Astrocyte (in vitro differentiated cells and primary cell): ENCODE measurements around the gene TNC. TPM values are rescaled to one million over a fixed set of nuclear protein-coding genes. Genes with fewer than 3 reads are reported as not detected.

ENCODE experiments used
- DNase-seq: peaks from one replicate; pipeline ENCODE4 v3.0.0-alpha.2; 2010; ENCODE audit warnings: low read depth
- FAIRE-seq: peaks from 2 replicates; lab custom pipeline; 2011; peaks lifted over from hg19 to GRCh38; lab: Jason Lieb, UNC
- H2AFZ ChIP-seq: 2 replicates; pipeline ENCODE4 v1.6.0; 2012; ENCODE audit warnings: low read depth, low read length, inconsistent platforms
- H3K27ac ChIP-seq: 2 replicates; pipeline ENCODE4 v1.5.1; 2011; ENCODE audit warnings: low read depth, low read length, inconsistent platforms
- H3K27me3 ChIP-seq: 2 replicates; pipeline ENCODE4 v1.6.0; 2011; ENCODE audit warnings: low read length, inconsistent platforms; ENCODE audit not compliant: insufficient read depth
- H3K36me3 ChIP-seq: 2 replicates; pipeline ENCODE4 v1.5.1; 2011; ENCODE audit warnings: low read length, inconsistent platforms; ENCODE audit not compliant: insufficient read depth
- H3K4me1 ChIP-seq: 2 replicates; pipeline ENCODE4 v1.5.1; 2011; ENCODE audit warnings: low read length, inconsistent platforms; ENCODE audit not compliant: insufficient read depth
- H3K4me2 ChIP-seq: 2 replicates; pipeline ENCODE4 v1.6.0; 2012; ENCODE audit warnings: low read length, inconsistent platforms
- H3K4me3 ChIP-seq: 2 replicates; pipeline ENCODE4 v1.5.1; 2011; ENCODE audit warnings: low read depth, mild to moderate bottlenecking, low read length, inconsistent platforms; ENCODE audit not compliant: insufficient read depth
- H3K79me2 ChIP-seq: 2 replicates; pipeline ENCODE4 v1.6.0; 2012; ENCODE audit warnings: mild to moderate bottlenecking, low read length, inconsistent platforms; ENCODE audit not compliant: insufficient read depth
- H3K9ac ChIP-seq: 2 replicates; pipeline ENCODE4 v1.6.0; 2012; ENCODE audit warnings: mild to moderate bottlenecking, low read length, inconsistent platforms
- H3K9me3 ChIP-seq: 2 replicates; pipeline ENCODE4 v1.5.1; 2012; ENCODE audit warnings: low read depth, mild to moderate bottlenecking, low read length, inconsistent platforms; ENCODE audit not compliant: insufficient read depth
- H4K20me1 ChIP-seq: 2 replicates; pipeline ENCODE4 v1.6.0; 2012; ENCODE audit warnings: low read length, inconsistent platforms; ENCODE audit not compliant: insufficient read depth
- H3K27ac Mint-ChIP-seq: one replicate; pipeline ENCODE4 v1.8.0; 2021; ENCODE audit warnings: mild to moderate bottlenecking, mixed read lengths; ENCODE audit not compliant: unreplicated experiment
- H3K27me3 Mint-ChIP-seq: one replicate; pipeline ENCODE4 v1.8.0; 2021; ENCODE audit warnings: low read depth, mixed read lengths; ENCODE audit not compliant: unreplicated experiment
- H3K36me3 Mint-ChIP-seq: one replicate; pipeline ENCODE4 v1.8.0; 2021; ENCODE audit warnings: low read depth, mixed read lengths; ENCODE audit not compliant: unreplicated experiment
- H3K4me1 Mint-ChIP-seq: one replicate; pipeline ENCODE4 v1.8.0; 2021; ENCODE audit warnings: low read depth, mixed read lengths; ENCODE audit not compliant: unreplicated experiment
- H3K4me3 Mint-ChIP-seq: one replicate; pipeline ENCODE4 v1.8.0; 2021; ENCODE audit warnings: mild to moderate bottlenecking, moderate library complexity, mixed read lengths; ENCODE audit not compliant: unreplicated experiment
- H3K9me3 Mint-ChIP-seq: one replicate; pipeline ENCODE4 v1.8.0; 2021; ENCODE audit warnings: mild to moderate bottlenecking, mixed read lengths; ENCODE audit not compliant: unreplicated experiment
- CTCF ChIP-seq: IDR thresholded peaks from 2 replicates; pipeline ENCODE4 v1.5.1; 2011; ENCODE audit warnings: low read depth, mild to moderate bottlenecking, inconsistent platforms, low read length, moderate library complexity; ENCODE audit not compliant: insufficient read depth
- EZH2 ChIP-seq: IDR thresholded peaks from 2 replicates; pipeline ENCODE4 v1.6.1; 2012; ENCODE audit warnings: mild to moderate bottlenecking, low read length, inconsistent platforms; ENCODE audit not compliant: insufficient read depth
- total RNA-seq: library from RNA; stranded (reverse); gene quantifications from 2 replicates; pipeline ENCODE4 v1.2.1, GENCODE V29; 2021

Gene TNC
- total RNA-seq, 1 donor from 2014 or later = 747 TPM

DNA sequence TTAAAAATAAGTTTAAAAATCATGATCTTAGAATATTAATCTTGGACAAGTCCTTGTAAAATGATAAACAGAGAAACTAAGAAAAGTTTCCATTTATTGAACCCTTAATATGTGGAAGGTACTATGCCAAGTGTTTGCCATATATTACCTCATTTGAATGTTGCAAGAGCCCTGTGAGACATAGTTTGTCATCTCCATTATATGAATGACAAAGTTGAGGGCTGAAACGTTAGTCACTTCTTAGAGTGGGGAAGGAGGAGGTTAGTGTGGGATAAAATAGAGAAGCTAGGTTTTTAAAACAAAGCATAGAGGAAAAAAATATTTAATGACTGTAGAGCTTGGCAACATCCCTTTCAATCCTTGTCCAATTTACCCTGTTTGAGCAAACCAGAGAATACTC, 2.0 kb downstream of the TNC start:
- Histone ChIP-seq H3K36me3 (peaks cover 11% of the 10 kb centered on the region), H4K20me1 (peaks cover 13% of the 10 kb centered on the region), H3K27ac (peak overlapping the region; percentile 89), H3K4me2 (peak overlapping the region; percentile 92), H2AFZ (no peak overlapping the region), H3K27me3 (no peaks in the 10 kb centered on the region), H3K79me2 (peaks cover 65% of the 10 kb centered on the region), H3K9ac (peak overlapping the region; percentile 87), H3K4me1 (peaks cover 45% of the 10 kb centered on the region), H3K9me3 (no peaks in the 10 kb centered on the region), H3K4me3 (peak overlapping the region; percentile 73)
- Mint-ChIP-seq H3K4me1 (peaks cover 50% of the 10 kb centered on the region), H3K27ac (peak overlapping the region; percentile 97), H3K4me3 (peak overlapping the region; percentile 95), H3K9me3 (peaks cover 3% of the 10 kb centered on the region), H3K27me3 (no peaks in the 10 kb centered on the region), H3K36me3 (peaks cover 28% of the 10 kb centered on the region)
- FAIRE-seq (peak; percentile 94), DNase-seq (peak; percentile 80)
- no peak for TF ChIP-seq EZH2
- TF ChIP-seq CTCF = no peak

GRCh38 chr9:115115117-115115880, 2.7 kb downstream of the TNC start:
- TF ChIP-seq EZH2 = no peak
- TF ChIP-seq CTCF = no peak
- H3K79me2 ChIP-seq = peaks cover 68% of the 10 kb centered on the region
- H3K36me3 ChIP-seq = peaks cover 11% of the 10 kb centered on the region
- Mint-ChIP-seq H3K27me3 (no peaks in the 10 kb centered on the region), H3K9me3 (peaks cover 3% of the 10 kb centered on the region), H3K4me3 (peak overlapping the region; percentile 95), H3K36me3 (peaks cover 29% of the 10 kb centered on the region), H3K4me1 (peaks cover 49% of the 10 kb centered on the region), H3K27ac (peak overlapping the region; percentile 88)
- DNase-seq = peak; percentile 63
- H3K9ac ChIP-seq = peak overlapping the region; percentile 87
- no peaks in the 10 kb centered on the region for H3K27me3 ChIP-seq
- peaks cover 16% of the 10 kb centered on the region for H4K20me1 ChIP-seq
- peaks cover 41% of the 10 kb centered on the region for H3K4me1 ChIP-seq
- H3K27ac ChIP-seq = peak overlapping the region; percentile 89
- peak overlapping the region; percentile 92 for H3K4me2 ChIP-seq
- H2AFZ ChIP-seq = peak overlapping the region; percentile 4
- H3K4me3 ChIP-seq = peak overlapping the region; percentile 73
- FAIRE-seq = no peak
- no peaks in the 10 kb centered on the region for H3K9me3 ChIP-seq

GRCh38 chr9:115114546-115114945, 3.4 kb downstream of the TNC start:
- Histone ChIP-seq H3K4me1 (peaks cover 43% of the 10 kb centered on the region), H3K79me2 (peaks cover 71% of the 10 kb centered on the region), H3K9ac (peak overlapping the region; percentile 87), H3K27me3 (no peaks in the 10 kb centered on the region), H3K27ac (peak overlapping the region; percentile 89), H2AFZ (no peak overlapping the region), H4K20me1 (peaks cover 23% of the 10 kb centered on the region), H3K36me3 (peaks cover 11% of the 10 kb centered on the region), H3K4me3 (peak overlapping the region; percentile 73), H3K4me2 (peak overlapping the region; percentile 92), H3K9me3 (no peaks in the 10 kb centered on the region)
- Mint-ChIP-seq H3K9me3 (peaks cover 3% of the 10 kb centered on the region), H3K4me1 (peaks cover 54% of the 10 kb centered on the region), H3K4me3 (peak overlapping the region; percentile 95), H3K27me3 (no peaks in the 10 kb centered on the region), H3K36me3 (peaks cover 32% of the 10 kb centered on the region), H3K27ac (peak overlapping the region; percentile 88)
- FAIRE-seq (no peak), DNase-seq (no peak)
- no peak for TF ChIP-seq EZH2
- no peak for TF ChIP-seq CTCF
